GM19240 (cell line): ENCODE measurements around the gene SUN3.

Experiments used
- DNase-seq: peaks from one replicate; pipeline ENCODE4 v3.0.0; 2011; ENCODE audit warnings: low spot score; ENCODE audit not compliant: insufficient read length

The SUN3 gene

GRCh38 chr7:48028938-48029337 is at the start of gene SUN3:
SUN3 (minus strand) TSS chr7:48029107; CDS start chr7:48028938, 169 bp downstream.
- no peak for DNase-seq

GRCh38 chr7:48078470-48078869 is 49.6 kb upstream of the SUN3 start:
- DNase-seq = no peak

GRCh38 chr7:48077423-48077822 is 48.5 kb upstream of the SUN3 start:
- DNase-seq = no peak

DNA sequence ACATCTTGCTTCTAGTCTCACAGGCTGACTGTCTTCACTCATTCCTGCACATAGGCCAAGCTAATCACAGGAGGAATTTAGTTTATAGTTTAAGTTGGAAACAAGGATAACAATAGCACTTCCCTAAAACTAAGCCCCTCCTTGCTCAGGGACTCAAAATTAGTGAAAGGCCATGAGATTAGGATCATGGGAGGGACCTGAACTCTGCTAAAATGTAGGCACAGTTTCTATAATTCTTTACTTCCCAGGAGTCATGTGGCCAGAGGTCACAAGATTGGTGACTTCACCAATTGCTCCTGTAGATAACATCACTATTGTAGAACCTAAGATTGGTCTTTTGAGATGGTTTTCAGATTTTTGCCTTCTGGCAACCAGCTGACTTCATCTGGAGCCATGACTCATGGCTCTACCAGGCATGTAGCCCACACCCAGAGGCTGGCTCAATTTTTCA is 45.3 kb upstream of the SUN3 start:
- DNase-seq = no peak

- DNase-seq = no peak
Measured at GRCh38 chr7:48067475-48067874, 38.6 kb upstream of the SUN3 start.

- no peak for DNase-seq
Measured at GRCh38 chr7:48063985-48064384, 35.1 kb upstream of the SUN3 start.

GRCh38 chr7:48059706-48060105 is 30.8 kb upstream of the SUN3 start:
- DNase-seq = no peak

DNA sequence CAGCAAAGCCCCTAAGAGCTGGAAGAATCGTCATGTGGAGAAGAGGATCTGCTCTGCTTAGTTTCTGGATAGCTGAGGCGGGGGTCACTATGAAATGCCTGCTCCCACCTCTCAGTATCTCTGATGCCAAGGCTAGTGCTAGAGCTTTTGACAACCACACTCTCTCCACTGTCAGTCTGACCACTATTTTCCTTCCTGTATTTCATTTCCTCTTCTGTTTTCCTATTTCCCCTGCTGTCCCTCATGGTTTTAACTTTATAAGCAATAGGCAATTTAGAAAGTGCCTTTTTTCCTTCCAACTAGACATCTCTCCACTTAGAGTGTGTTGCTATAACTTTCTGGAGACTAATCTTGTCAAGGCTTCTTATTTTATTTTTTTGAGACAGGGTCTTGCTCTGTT is 30.1 kb upstream of the SUN3 start:
- no peak for DNase-seq

DNA sequence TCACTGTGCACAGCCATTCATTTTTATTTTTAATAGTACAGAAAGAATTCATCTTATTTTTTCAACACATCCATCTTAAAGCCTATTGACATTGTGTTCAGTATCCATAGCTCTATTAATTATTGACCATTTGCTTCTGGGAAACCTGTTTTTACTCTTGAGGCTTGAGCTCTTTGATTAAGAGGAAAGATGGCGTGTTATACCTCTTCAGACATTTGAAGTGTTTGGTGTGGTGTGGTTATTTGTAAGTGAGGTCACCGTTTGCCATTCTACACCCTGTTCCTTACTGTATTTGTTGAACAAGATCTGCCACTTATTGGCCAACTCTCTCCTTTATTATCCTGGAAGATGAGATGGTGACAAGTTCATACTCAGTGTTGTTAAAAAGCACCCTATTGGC is 24.8 kb upstream of the SUN3 start:
- DNase-seq = no peak

GRCh38 chr7:48052748-48053147 is 23.8 kb upstream of the SUN3 start:
- no peak for DNase-seq

- DNase-seq = no peak
Measured at GRCh38 chr7:48049850-48050249, 20.9 kb upstream of the SUN3 start.

DNA sequence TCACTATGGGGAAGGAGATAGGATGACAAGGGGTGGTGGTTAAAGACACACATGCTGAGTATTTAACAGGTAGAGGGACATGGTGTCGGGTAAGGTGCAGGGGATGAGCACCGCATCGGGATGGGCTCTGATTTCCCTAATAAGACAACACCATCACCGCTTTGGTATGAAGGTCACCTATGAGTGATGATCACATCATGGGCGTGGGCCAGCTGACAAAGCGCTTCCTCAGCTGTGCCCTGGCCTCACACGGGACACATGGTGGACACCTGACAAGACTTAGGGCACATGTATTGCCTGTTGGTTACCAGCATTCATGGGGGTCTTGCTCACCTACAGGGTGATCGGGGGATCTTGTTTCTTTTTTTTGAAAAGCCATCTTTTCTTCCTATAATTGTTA is 19.2 kb upstream of the SUN3 start:
- no peak for DNase-seq

DNA sequence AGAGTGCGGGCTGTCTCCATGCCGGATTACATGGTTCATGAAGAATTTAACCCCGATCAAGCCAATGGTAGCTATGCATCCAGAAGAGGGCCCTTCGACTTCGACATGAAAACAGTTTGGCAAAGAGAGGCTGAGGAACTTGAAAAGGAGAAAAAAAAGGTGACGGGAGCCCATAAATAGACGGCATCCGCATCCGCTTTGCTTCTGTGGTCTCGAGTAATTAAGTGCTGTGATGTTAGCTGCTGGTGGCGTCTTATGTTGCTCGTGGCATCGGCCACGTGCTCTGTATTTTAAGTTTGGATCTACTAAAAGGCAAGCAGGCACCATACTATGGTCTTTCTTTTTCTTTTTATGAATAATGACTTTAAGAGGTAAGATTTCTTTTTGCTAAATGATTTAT is 17.6 kb upstream of the SUN3 start:
- DNase-seq = no peak

GRCh38 chr7:48045195-48045765 is 16.4 kb upstream of the SUN3 start:
- DNase-seq = no peak

GRCh38 chr7:48042636-48043035 is 13.7 kb upstream of the SUN3 start:
- no peak for DNase-seq

DNA sequence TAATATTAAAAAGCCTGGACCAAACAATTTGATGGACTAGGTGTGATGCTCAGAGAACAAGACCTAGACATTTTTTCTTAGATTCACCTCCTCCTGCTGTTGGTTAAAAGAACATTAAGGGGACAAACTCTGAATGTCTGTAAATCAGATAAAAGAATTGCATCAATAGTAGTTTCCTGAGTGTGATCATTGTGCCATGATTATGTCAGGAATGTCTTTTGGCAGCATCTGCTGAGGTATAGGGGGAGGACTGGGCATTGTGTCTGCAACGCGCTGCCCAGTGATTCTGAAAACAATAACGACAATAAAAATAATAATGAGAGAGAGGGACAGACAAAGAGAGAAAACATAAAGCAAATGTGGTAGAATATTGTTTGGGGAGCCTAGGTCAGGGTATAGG is 13.3 kb upstream of the SUN3 start:
- DNase-seq = no peak

DNA sequence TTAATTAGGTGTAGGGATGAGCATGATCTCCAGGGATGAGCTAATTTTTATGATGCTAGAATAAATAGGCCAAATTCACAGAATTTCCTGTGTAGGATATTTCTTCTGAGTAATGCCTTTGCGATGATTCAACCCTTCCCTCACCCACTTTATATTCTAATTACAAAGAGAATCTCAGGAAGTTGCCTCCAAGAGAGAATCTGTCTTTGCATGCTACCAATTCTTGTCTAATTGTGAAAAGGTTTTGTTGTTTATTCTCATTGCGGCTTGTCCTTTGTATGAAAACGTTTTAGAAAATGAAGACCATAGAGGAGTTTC is 12.7 kb upstream of the SUN3 start:
- no peak for DNase-seq

DNA sequence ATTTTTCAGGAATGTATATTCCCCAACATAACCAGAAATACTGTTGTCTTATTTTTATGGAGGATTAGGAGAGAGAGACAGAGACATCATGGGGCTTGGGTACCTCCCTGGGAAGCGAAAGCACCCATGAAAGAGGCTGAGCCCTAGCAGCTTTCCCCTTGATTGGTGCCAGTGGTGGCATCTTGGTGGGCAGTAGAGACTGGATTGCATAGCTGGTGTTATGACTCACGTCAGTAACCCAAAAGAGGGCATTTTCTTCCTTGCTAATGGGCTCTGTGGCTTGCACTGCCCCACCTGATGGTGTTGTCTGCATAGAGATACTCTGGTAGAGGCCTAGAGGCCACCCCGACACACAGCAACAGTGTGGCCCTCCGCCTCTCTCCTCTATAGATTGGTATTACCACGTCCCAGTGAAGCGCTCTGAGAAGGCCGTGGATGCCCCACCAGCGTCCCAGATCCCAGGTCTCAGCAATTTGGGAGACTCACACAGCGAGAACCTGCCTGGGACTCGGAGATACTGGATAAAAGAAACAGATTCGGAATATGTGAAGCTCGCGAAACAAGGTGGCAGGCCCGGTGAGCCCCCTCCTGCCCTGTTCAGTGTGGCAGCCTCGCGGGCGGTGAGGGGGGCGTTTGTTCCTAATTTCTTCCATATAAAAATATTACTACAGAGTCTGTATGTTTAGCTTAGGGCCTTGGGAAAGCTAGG is 12.2 kb upstream of the SUN3 start:
- no peak for DNase-seq

GRCh38 chr7:48038815-48039506 is 10.1 kb upstream of the SUN3 start:
- DNase-seq = no peak

DNA sequence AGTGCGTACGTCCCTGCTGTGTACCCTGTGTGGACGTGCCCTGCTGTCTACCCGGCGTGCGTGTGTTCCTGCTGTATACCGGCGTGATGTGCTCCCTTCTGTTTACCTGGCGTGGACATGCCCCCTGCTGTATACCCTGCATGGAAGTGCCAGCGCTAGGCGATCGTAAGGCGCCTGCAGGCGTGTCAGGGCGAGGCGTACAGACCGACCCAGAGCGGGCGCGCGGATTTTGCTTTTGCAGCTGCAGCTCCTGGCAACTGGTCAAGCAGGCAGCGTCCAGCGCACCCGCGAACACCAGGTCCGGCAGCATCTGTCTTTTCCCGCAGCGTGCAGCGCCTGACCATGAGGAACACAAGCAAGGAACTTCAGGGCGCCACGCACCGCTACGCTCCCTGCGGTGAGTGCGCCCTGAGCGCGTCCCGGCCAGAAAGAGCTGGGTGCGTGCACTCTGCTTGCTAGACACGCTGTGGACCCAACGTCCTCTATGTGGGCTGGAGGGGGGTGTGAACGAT is 7.1 kb upstream of the SUN3 start:
- no peak for DNase-seq

DNA sequence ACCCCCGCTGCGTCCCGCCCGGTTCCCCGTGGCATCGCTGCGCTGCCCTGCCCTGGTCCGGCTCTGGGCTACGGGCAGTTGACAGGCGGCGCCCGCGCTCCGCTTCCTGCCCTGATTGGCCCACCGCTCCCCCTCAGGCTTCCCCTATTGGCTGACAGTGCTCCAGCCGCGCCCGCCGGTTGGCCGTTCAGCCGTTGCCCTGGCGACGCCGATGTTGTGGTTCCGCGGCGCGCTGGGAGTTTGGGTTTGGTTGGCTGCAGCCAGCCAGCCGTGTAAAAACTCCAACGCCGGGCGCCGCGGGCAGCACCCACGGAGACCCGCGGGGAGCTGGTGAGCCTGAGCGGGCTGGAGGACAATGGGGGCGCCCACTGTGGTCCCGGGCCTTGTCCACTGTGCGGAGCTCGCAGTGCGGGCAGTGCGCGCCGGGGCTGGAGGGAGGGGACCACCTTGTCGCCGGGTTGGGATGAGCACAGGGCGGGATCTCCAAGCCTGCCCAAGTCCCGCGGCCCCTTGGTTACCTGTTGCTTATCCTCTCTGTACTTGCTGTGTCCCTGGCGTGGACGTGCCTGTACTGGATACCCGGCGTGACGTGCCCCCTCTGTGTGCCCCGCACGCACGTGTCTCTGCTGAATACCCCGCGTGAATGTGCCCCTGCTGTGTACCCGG is 6.5 kb upstream of the SUN3 start, which contains the start of gene C7orf57:
C7orf57 (plus strand) TSS at position 243 of the 666 bp plus-strand sequence. CDS start 766 bp downstream, outside the sequence.
- peak; percentile 74 for DNase-seq

- DNase-seq = no peak
Measured at GRCh38 chr7:48033922-48034321, 5.0 kb upstream of the SUN3 start.
